Vagina (tissue), 2 donors: ENCODE data around the gene HRCT1. TPM values are rescaled to one million over a fixed set of nuclear protein-coding genes. Genes with fewer than 3 reads are reported as not detected.

Source experiments
- DNase-seq, 2 donors: peaks; one replicate each; pipeline ENCODE4 v3.0.0-alpha.2; 2017; ENCODE audit errors: extremely low spot score in 2 of 2
- H3K27ac ChIP-seq: fragments of 200-600 bp; sonication (generic); one replicate; pipeline ENCODE4 v1.5.1; 2019
- H3K27me3 ChIP-seq: fragments of 200-600 bp; sonication (generic); one replicate; pipeline ENCODE4 v1.5.1; 2019
- H3K36me3 ChIP-seq, 2 donors: fragments of 200-600 bp; sonication (generic); one replicate each; pipeline ENCODE4 v1.5.1; 2017 to 2019
- H3K4me1 ChIP-seq: fragments of 200-600 bp; sonication (generic); one replicate; pipeline ENCODE4 v1.5.1; 2019
- H3K4me3 ChIP-seq, 2 donors: fragments of 200-600 bp; sonication (generic); 1 replicate in 1 of 2; 2 replicates in 1 of 2; pipeline ENCODE4 v1.5.1; 2016 to 2019
- H3K9me3 ChIP-seq: fragments of 200-600 bp; sonication (generic); one replicate; pipeline ENCODE4 v1.5.1; 2019
- POLR2A ChIP-seq, 2 donors: fragments of 450-650 bp; IDR thresholded peaks; one replicate each; pipeline ENCODE4 v1.6.1; 2017; ENCODE audit warnings: antibody characterized with exemption in 2 of 2, mild to moderate bottlenecking in 2 of 2, moderate library complexity in 2 of 2
- POLR2AphosphoS5 ChIP-seq, 2 donors: sonication (generic); formaldehyde crosslinking; IDR thresholded peaks; one replicate each; pipeline ENCODE4 v1.9.0; 2017; ENCODE audit warnings: antibody characterized with exemption in 2 of 2, mild to moderate bottlenecking in 2 of 2, low read depth in 1 of 2; ENCODE audit not compliant: insufficient read depth in 1 of 2
- intact Hi-C: fragments of 100-400 bp; cut with DNase I; formaldehyde crosslinking; loops from one replicate; pipeline ENCODE4 v1.15.1; 2023
- total RNA-seq: library from RNA; depleted of rRNA; stranded (reverse); fragments of >200 nt; gene quantifications from one replicate; pipeline ENCODE4 v1.2.3, GENCODE V29; 2016
- TF ChIP-seq, protein P1 (sequence below), 3 experiments: fragments of 450-650 bp in 2 of 3; fragments of 200-600 bp in 1 of 3; sonication (generic) in 1 of 3; IDR thresholded peaks; one replicate each; pipeline ENCODE4 v1.5.1; 2017 to 2019; ENCODE audit warnings: antibody characterized with exemption in 3 of 3, mild to moderate bottlenecking in 2 of 3, moderate library complexity in 2 of 3

The HRCT1 gene
- total RNA-seq, 1 donor from 2014 or later = 5.4 TPM

DNA sequence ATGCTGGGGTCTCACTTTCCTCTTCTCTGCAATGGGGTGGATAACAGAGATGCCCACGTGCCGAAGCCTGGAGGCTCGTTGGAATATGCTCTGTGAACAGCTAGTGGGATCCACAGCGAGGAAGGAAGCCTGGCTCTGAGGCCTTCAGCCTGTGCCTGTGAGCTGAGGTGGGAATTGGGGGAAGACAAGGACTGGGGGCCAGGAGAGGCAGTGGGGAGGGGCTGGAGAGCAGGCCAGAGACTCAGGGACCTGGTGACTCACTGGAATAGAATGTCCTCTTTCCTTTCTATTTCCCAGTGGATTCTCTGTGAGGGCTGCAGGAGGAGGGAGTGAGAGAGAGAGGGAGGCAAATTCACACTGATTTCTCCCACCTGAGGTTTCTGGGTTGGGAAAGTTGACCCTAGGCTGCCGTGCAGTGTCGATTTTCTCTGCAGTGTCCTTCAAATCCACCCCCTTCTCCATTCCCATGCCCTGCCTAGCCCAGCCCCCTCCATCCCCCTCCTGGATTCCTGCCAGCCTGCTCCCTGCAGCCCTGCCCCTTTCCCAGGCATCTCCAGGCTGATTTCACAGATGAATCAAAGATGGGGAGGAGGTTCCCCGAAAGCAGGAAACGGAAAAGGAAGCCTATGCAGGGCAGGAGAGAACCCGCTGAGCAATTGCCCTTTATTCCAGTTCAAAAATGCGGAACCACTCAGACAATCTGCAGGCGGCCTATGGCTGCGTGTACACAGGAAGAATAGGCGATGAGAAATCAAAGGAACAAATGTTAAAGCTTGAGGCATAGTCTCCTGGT, 1.9 kb downstream of the HRCT1 start:
- H3K4me1 ChIP-seq = peaks cover 79% of the 10 kb centered on the region
- intact Hi-C loops = loop anchor here (5.0 kb wide), 1 partner anchor 39 kb away; no protein-coding TSS in a partner anchor

DNA sequence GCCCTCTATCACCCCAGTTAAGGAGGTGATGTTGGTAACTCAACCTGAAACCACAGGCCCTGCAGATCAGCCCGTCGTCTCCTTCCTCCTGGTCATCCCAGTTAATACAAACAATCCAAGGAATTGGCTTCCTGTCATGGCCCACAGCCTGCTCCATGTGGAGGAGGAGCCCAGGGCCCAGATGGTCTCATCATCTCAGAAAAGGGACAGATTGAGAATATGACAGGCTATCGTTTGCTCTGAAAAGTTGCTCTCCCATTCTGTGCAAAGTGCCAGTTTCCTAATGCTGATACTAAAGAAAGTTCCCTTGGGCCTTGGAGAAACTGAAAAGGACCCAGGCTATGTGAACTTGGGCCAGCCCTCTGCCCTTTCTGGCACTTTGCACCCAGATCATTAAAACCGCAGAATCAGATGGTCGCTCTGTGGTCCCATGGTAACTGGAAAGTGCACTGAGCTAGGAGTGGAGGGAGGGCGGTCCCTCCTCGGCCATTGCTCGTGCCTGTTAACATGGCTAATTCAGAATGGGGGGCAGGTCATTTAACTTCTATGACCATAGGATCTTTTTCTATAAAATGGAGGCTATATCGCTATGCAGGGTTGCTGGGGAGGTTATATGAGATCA, 2.6 kb downstream of the HRCT1 start:
- no peaks in the 10 kb centered on the region for H3K27me3 ChIP-seq
- no peak for DNase-seq
- peaks cover 79% of the 10 kb centered on the region for H3K4me1 ChIP-seq
- peak overlapping the region; percentile 97 for H3K27ac ChIP-seq
- H3K36me3 ChIP-seq = no peaks in the 10 kb centered on the region
- H3K4me3 ChIP-seq = no peak overlapping the region
- H3K9me3 ChIP-seq = no peaks in the 10 kb centered on the region
- TF ChIP-seq POLR2AphosphoS5 (IDR thresholded peaks at IDR 0.05; ENCODE audit: insufficient read depth in 1 of 2, low read depth in 1 of 2) (no peak), POLR2A (IDR thresholded peaks at IDR 0.05) (no peak)
- TF ChIP-seq, protein P1, sequence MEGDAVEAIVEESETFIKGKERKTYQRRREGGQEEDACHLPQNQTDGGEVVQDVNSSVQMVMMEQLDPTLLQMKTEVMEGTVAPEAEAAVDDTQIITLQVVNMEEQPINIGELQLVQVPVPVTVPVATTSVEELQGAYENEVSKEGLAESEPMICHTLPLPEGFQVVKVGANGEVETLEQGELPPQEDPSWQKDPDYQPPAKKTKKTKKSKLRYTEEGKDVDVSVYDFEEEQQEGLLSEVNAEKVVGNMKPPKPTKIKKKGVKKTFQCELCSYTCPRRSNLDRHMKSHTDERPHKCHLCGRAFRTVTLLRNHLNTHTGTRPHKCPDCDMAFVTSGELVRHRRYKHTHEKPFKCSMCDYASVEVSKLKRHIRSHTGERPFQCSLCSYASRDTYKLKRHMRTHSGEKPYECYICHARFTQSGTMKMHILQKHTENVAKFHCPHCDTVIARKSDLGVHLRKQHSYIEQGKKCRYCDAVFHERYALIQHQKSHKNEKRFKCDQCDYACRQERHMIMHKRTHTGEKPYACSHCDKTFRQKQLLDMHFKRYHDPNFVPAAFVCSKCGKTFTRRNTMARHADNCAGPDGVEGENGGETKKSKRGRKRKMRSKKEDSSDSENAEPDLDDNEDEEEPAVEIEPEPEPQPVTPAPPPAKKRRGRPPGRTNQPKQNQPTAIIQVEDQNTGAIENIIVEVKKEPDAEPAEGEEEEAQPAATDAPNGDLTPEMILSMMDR (IDR thresholded peaks at IDR 0.05) = no peak
- intact Hi-C loops = loop anchor here (5.0 kb wide), 1 partner anchor 39 kb away; no protein-coding TSS in a partner anchor

More for the DNA sequence above, 1.9 kb downstream of the HRCT1 start:
- Histone ChIP-seq H3K27me3 (no peaks in the 10 kb centered on the region), H3K36me3 (no peaks in the 10 kb centered on the region), H3K9me3 (no peaks in the 10 kb centered on the region), H3K27ac (peak overlapping the region; percentile 97), H3K4me3 (peak overlapping the region; percentile 13 to 21)
- TF ChIP-seq POLR2A (IDR thresholded peaks at IDR 0.05) = no peak
- TF ChIP-seq POLR2AphosphoS5 (IDR thresholded peaks at IDR 0.05; ENCODE audit: insufficient read depth in 1 of 2, low read depth in 1 of 2) = peak; percentile 6 to 60
- TF ChIP-seq, protein P1 (IDR thresholded peaks at IDR 0.05) = no peak
- DNase-seq = no peak

DNA sequence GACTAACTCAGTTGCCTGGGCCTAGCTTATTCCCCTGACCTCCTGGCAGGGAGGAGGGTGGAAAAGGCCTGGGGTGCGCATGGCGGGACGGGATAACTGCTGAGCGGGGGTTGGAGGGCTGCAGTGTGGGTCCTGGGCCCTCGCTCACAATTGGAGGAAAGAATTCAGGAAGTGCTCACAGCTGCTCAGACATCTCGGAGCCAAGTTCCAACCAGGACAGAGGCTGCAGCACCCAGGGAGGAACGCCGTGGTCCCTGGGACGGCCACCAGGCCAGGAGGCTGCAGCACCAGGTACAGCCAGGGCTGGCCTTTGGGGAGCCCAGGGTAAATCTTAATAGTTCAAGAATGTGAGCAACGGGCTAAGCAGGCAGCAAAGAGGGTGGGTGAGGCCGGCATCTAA, 3.3 kb downstream of the HRCT1 start, which contains the start of gene SPAAR:
TSS of gene SPAAR (plus strand) at position 217 of the 400 bp plus-strand sequence. CDS start 974 bp downstream, outside the sequence.
- Histone ChIP-seq H3K27me3 (no peaks in the 10 kb centered on the region), H3K4me3 (no peak within 1 kb of the TSS), H3K9me3 (no peaks in the 10 kb centered on the region), H3K4me1 (peaks cover 78% of the 10 kb centered on the region), H3K27ac (peak within 1 kb of the TSS; percentile 97), H3K36me3 (no peaks in the 10 kb centered on the region)
- intact Hi-C loops = loop anchor here (5.0 kb wide), 1 partner anchor 38 kb away; no protein-coding TSS in a partner anchor
- no peak for DNase-seq
- TF ChIP-seq POLR2A (IDR thresholded peaks at IDR 0.05) (no peak), POLR2AphosphoS5 (IDR thresholded peaks at IDR 0.05; ENCODE audit: insufficient read depth in 1 of 2, low read depth in 1 of 2) (no peak)
- TF ChIP-seq, protein P1 (IDR thresholded peaks at IDR 0.05) = no peak

DNA sequence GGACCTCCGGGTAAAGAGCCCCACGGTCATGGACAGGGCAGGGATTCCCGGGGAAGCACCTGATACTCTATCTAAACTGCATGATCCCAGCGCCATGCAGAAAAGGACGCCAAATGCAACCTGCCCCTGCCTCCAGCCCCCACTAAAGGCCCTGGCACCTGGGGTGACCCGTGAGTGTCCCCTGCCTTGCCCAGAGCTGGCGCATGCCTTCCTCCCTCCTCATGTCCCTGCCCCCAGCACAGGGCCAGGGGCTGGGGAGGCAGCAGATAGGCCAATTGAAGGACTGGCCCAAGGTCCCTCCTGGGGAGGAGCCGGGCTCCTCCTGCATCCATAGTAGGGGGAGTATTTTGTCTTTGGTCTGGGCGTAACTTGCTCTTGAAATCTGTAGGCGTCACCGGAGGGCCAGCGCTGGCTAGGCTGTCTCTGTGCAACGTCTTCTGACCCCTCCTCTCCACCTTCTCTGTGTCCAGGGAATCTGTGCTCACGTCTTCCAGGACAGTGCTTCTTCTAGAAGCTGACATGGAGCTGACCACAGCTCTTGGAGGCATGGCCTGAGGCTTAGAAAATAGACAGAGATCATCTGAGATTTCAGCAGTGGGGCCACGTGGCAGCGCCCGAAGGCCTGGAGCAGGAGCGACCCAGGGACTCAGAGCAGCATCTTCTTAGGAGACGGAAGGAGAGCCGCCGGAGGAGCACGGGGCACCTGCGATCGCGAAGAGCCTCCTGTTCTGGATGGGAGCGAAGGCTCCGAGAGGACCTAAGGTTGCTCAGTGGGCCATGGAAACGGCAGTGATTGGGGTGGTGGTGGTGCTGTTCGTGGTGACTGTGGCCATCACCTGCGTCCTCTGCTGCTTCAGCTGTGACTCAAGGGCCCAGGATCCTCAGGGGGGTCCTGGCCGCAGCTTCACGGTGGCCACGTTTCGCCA, 3.9 kb downstream of the HRCT1 start:
- H3K4me3 ChIP-seq = no peak overlapping the region
- H3K27me3 ChIP-seq = no peaks in the 10 kb centered on the region
- no peak for DNase-seq
- TF ChIP-seq POLR2AphosphoS5 (IDR thresholded peaks at IDR 0.05; ENCODE audit: insufficient read depth in 1 of 2, low read depth in 1 of 2) (no peak), POLR2A (IDR thresholded peaks at IDR 0.05) (no peak)
- TF ChIP-seq, protein P1 (IDR thresholded peaks at IDR 0.05) = no peak
- H3K9me3 ChIP-seq = no peaks in the 10 kb centered on the region
- peak overlapping the region; percentile 97 for H3K27ac ChIP-seq
- intact Hi-C loops = loop anchor here (5.0 kb wide), 1 partner anchor 37 kb away; no protein-coding TSS in a partner anchor
- H3K4me1 ChIP-seq = peaks cover 71% of the 10 kb centered on the region
- H3K36me3 ChIP-seq = no peaks in the 10 kb centered on the region
